Endothelial cell of umbilical vein (primary cell): ENCODE measurements around the gene FTO. TPM values are rescaled to one million over a fixed set of nuclear protein-coding genes. Genes with fewer than 3 reads are reported as not detected.

Experiments
- BruUV-seq: library from RNA; stranded (reverse); fragments of 400-500 nt; replicated peaks from 2 replicates; lab custom pipeline; 2021; lab: Mats Ljungman, UMichigan
- CTCF ChIA-PET: fragments of 300-600, 350-600 bp; sonication (Branson Sonifier 250); formaldehyde crosslinking; loops from one replicate; lab custom pipeline; 2021; ENCODE audit warnings: antibody characterized with exemption, inconsistent platforms; lab: Charles Lee
- POLR2A ChIA-PET: fragments of 300-600, 350-600 bp; sonication (Branson Sonifier 250); formaldehyde crosslinking; loops from one replicate; lab custom pipeline; 2021; ENCODE audit warnings: antibody characterized with exemption, inconsistent platforms; lab: Charles Lee
- DNase-seq: peaks from one replicate; pipeline ENCODE4 v3.0.0-alpha.2; 2011; ENCODE audit warnings: low read depth, low spot score
- FAIRE-seq: peaks from 2 replicates; lab custom pipeline; 2011; peaks lifted over from hg19 to GRCh38; lab: Jason Lieb, UNC
- H2AFZ ChIP-seq: 2 replicates; pipeline ENCODE4 v1.6.0; 2012; ENCODE audit warnings: low read depth, low read length, control low read depth, inconsistent platforms
- H3K27ac ChIP-seq: 2 replicates; pipeline ENCODE4 v1.5.1; 2011; ENCODE audit warnings: low read depth, mild to moderate bottlenecking, control low read depth, low read length, moderate library complexity; ENCODE audit not compliant: insufficient read depth
- H3K27me3 ChIP-seq, 2 experiments: 2 replicates each; pipeline versions ENCODE4 v1.6.0 to v1.6.1; 2011; ENCODE audit warnings: low read length in 2 of 2, mixed read lengths in 1 of 2; ENCODE audit not compliant: control insufficient read depth in 2 of 2, insufficient read depth in 2 of 2
- H3K36me3 ChIP-seq, 2 experiments: 2 replicates in 1 of 2; 3 replicates in 1 of 2; pipeline ENCODE4 v1.5.1; 2011; ENCODE audit warnings: low read length in 2 of 2, mild to moderate bottlenecking in 1 of 2, moderate library complexity in 1 of 2; ENCODE audit not compliant: control insufficient read depth in 2 of 2, insufficient read depth in 2 of 2; ENCODE audit errors: extremely low read depth in 1 of 2
- H3K4me1 ChIP-seq: 3 replicates; pipeline ENCODE4 v1.5.1; 2011; ENCODE audit warnings: mild to moderate bottlenecking, low read length; ENCODE audit not compliant: control insufficient read depth, insufficient read depth; ENCODE audit errors: extremely low read depth
- H3K4me2 ChIP-seq: 2 replicates; pipeline ENCODE4 v1.6.1; 2011; ENCODE audit warnings: low read length, control low read depth, mixed read lengths; ENCODE audit not compliant: insufficient read depth
- H3K4me3 ChIP-seq, 3 experiments: fragments of 200-600 bp in 1 of 3; sonication (generic), shearing (Covaris generic) in 1 of 3; replicated peaks in 1 of 3; 2 replicates each; pipeline ENCODE4 v1.5.1; 2011 to 2016; ENCODE audit warnings: control low read depth in 3 of 3, low read length in 3 of 3, mild to moderate bottlenecking in 2 of 3, inconsistent platforms in 1 of 3, low read depth in 1 of 3, moderate library complexity in 1 of 3; ENCODE audit not compliant: insufficient read depth in 1 of 3
- H3K79me2 ChIP-seq: 2 replicates; pipeline ENCODE4 v1.6.0; 2012; ENCODE audit warnings: low read length, inconsistent platforms; ENCODE audit not compliant: control insufficient read depth, insufficient read depth
- H3K9ac ChIP-seq: replicated peaks from 2 replicates; pipeline ENCODE3; 2011; ENCODE audit warnings: low read length, control low read depth; ENCODE audit not compliant: insufficient read depth; ENCODE audit errors: extremely low read depth
- H3K9me1 ChIP-seq: replicated peaks from 3 replicates; pipeline ENCODE4 v1.6.0; 2011; ENCODE audit warnings: mild to moderate bottlenecking, low read length; ENCODE audit not compliant: control insufficient read depth, insufficient read depth; ENCODE audit errors: extremely low read depth
- H3K9me3 ChIP-seq: replicated peaks from 2 replicates; pipeline ENCODE4 v1.5.1; 2012; ENCODE audit warnings: low read length, inconsistent platforms; ENCODE audit not compliant: control insufficient read depth, insufficient read depth
- H4K20me1 ChIP-seq: replicated peaks from 2 replicates; pipeline ENCODE3; 2011; ENCODE audit warnings: mild to moderate bottlenecking, low read length; ENCODE audit not compliant: control insufficient read depth, insufficient read depth; ENCODE audit errors: extremely low read depth
- CTCF ChIP-seq, 2 donors: IDR thresholded peaks; 1 replicate in 1 of 2; 2 replicates in 1 of 2; pipeline ENCODE4 v1.5.1; 2011; ENCODE audit warnings: low read length in 2 of 2, mild to moderate bottlenecking in 2 of 2, moderate library complexity in 2 of 2, control low read depth in 1 of 2, inconsistent platforms in 1 of 2, low read depth in 1 of 2; ENCODE audit not compliant: insufficient read depth in 1 of 2; ENCODE audit errors: extremely low read depth in 1 of 2
- EZH2 ChIP-seq: IDR thresholded peaks from 2 replicates; pipeline ENCODE4 v1.6.1; 2012; ENCODE audit warnings: borderline replicate concordance, low read depth, mild to moderate bottlenecking, moderate library complexity, low read length, inconsistent platforms; ENCODE audit not compliant: severe bottlenecking
- FOS ChIP-seq: IDR thresholded peaks from 2 replicates; pipeline ENCODE4 v1.6.1; 2011; ENCODE audit warnings: mild to moderate bottlenecking, low read length, moderate library complexity, borderline replicate concordance; ENCODE audit not compliant: insufficient read depth
- GATA2 ChIP-seq: IDR thresholded peaks from 2 replicates; pipeline ENCODE4 v1.7.0; 2011; ENCODE audit warnings: low read depth, mild to moderate bottlenecking, moderate library complexity, mixed read lengths, low read length; ENCODE audit not compliant: insufficient read length, insufficient read depth
- JUN ChIP-seq: IDR thresholded peaks from 2 replicates; pipeline ENCODE4 v1.6.1; 2011; ENCODE audit warnings: borderline replicate concordance, low read depth; ENCODE audit not compliant: insufficient read length, insufficient read depth
- MAX ChIP-seq: IDR thresholded peaks from 2 replicates; pipeline ENCODE4 v1.6.1; 2011; ENCODE audit not compliant: insufficient read depth, insufficient read length
- MYC ChIP-seq: IDR thresholded peaks from one replicate; pipeline ENCODE4 v1.6.1; 2011; ENCODE audit warnings: mild to moderate bottlenecking, low read depth, low read length
- POLR2A ChIP-seq: IDR thresholded peaks from 2 replicates; pipeline ENCODE4 v1.6.1; 2012; ENCODE audit warnings: low read depth, mild to moderate bottlenecking, control low read depth, low read length
- POLR2AphosphoS5 ChIP-seq: IDR thresholded peaks from 2 replicates; pipeline ENCODE4 v1.6.1; 2012; ENCODE audit warnings: low read depth, mild to moderate bottlenecking, control low read depth, low read length, moderate library complexity; ENCODE audit not compliant: insufficient read depth
- dilution Hi-C: fragments of 300-500 bp; cut with MboI; formaldehyde crosslinking; loops from one replicate; pipeline ENCODE4 v1.15.0; 2019; ENCODE audit warnings: low sequenced_read_pairs; ENCODE audit not compliant: extremely low pct_ligation_motif_present
- intact Hi-C: fragments of 100-400 bp; cut with micrococcal nuclease; formaldehyde crosslinking; loops from one replicate; pipeline ENCODE4 v1.10.0; 2022
- polyA plus RNA-seq, 4 experiments: library from polyadenylated mRNA; depleted of rRNA in 3 of 4; stranded (reverse) in 3 of 4; unstranded in 1 of 4; fragments of >200 nt; gene quantifications; 2 replicates each; pipeline versions ENCODE4 v1.2.1 to v1.2.3, GENCODE V29; 2011 to 2012; ENCODE audit warnings: missing spikeins in 1 of 4
- total RNA-seq: library from RNA; stranded (reverse); gene quantifications from 2 replicates; pipeline ENCODE4 v1.2.3, GENCODE V29; 2021

FTO gene
- total and polyA plus RNA-seq, 2 donors (not counting 3 experiments of a cell fraction or from before 2014, with no cell fraction given), result 48.6 to 87.1 TPM

- Histone ChIP-seq H3K27me3 (no peaks in the 10 kb centered on the region), H3K9ac (no peak overlapping the region), H4K20me1 (no peaks in the 10 kb centered on the region), H3K27ac (peak overlapping the region; percentile 20), H3K9me1 (no peaks in the 10 kb centered on the region), H3K4me3 (no peak overlapping the region), H3K9me3 (no peaks in the 10 kb centered on the region), H3K4me2 (peak overlapping the region; percentile 22), H3K79me2 (no peaks in the 10 kb centered on the region), H3K4me1 (peaks cover 9% of the 10 kb centered on the region), H2AFZ (peak overlapping the region; percentile 44), H3K36me3 (no peaks in the 10 kb centered on the region)
- ChIA-PET CTCF (interaction anchor here (1.3 kb wide), 1 partner anchor 27 kb away, joined by 3 read pairs; no protein-coding TSS in a partner anchor), POLR2A (no interaction called here)
- TF ChIP-seq POLR2A (no peak), MYC (no peak), CTCF (IDR thresholded peaks at IDR 0.05; ENCODE audit: extremely low read depth in 1 of 2, insufficient read depth in 1 of 2, low read depth in 1 of 2, low read length in 2 of 2) (no peak), POLR2AphosphoS5 (no peak), MAX (no peak), EZH2 (no peak), JUN (no peak), GATA2 (peak; percentile 96), FOS (peak; percentile 69)
- peak; percentile 63 for FAIRE-seq
- peak; percentile 65 for DNase-seq
- intact Hi-C loops (no loop called here), dilution Hi-C loops (no loop called here)
- no TSS peak for BruUV-seq
These were observed 337.0 kb downstream of the FTO start for GRCh38 chr16:54040975-54041374.
